ENCODE results near the gene SEPSECS.

DNA sequence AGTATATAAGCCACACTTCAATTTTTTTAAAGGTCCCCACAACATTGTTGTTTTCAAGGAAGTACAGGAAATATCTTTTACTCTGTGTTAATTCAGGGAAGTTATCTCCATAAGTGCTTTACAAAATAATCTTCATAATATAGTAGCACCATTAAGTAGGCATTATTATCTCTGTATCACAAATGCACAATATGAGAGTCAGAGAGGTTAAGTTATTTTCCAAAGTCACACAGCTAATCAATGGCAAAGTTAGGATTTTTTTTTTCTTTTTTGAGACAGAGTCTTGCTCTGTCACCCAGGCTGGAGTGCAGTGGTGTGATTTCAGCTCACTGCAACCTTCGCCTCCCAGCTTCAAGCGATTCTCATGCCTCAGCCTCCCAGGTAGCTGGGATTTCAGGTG, 38.5 kb upstream of the SEPSECS start:
- TF ChIP-seq, protein P1, sequence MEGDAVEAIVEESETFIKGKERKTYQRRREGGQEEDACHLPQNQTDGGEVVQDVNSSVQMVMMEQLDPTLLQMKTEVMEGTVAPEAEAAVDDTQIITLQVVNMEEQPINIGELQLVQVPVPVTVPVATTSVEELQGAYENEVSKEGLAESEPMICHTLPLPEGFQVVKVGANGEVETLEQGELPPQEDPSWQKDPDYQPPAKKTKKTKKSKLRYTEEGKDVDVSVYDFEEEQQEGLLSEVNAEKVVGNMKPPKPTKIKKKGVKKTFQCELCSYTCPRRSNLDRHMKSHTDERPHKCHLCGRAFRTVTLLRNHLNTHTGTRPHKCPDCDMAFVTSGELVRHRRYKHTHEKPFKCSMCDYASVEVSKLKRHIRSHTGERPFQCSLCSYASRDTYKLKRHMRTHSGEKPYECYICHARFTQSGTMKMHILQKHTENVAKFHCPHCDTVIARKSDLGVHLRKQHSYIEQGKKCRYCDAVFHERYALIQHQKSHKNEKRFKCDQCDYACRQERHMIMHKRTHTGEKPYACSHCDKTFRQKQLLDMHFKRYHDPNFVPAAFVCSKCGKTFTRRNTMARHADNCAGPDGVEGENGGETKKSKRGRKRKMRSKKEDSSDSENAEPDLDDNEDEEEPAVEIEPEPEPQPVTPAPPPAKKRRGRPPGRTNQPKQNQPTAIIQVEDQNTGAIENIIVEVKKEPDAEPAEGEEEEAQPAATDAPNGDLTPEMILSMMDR (IDR thresholded peaks at IDR 0.05) = no peak
- TF ChIP-seq POLR2A (IDR thresholded peaks at IDR 0.05) = no peak
